ENCODE results near the gene PAK2.

Gene PAK2

DNA sequence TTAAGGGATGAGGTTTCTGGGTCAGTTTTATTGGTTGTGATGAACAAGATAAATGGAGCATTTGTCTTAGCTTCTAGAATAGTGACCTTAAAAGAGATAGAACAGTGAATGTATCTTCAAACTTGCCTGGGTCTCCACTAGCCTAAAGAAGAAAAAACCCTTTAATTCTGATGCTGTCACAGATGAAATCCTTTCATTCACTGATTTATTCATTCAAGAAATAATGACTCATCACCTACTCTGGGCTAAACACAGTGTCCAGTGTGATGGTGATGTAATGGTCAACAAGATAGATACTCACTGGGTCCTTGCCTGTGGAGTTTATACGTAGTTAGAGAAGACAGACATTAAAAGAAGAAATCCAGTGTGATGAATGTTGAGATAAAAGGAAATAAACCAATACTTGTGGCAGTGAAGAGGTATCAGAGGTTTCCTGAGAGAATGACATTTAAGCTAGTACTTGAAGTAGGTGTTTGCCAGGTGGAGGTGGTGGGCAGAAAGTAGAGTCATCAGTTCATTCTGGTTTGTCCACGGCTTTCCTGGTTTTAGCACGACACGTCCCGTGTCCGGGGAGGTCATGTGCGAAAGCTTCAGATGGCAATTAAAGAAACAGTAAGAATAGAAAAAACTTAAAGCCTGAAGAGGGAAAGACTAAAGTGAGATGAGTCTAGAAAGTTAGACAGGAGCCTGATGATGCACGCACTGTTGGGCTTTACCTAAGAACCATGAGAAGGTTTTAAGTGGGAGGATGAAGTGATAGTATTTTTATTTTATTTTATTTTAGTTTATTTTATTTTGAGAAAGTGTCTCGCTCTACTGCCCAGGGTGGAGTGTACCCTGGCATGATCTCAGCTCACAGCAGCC, 18.5 kb downstream of the PAK2 start:
- Histone ChIP-seq H3K4me3 (ENCODE audit: low read depth, low read length) (no peak overlapping the region), H3K4me1 (ENCODE audit: control insufficient read depth, insufficient read depth, low read length, unreplicated experiment) (peaks cover 18% of the 10 kb centered on the region), H3K79me2 (ENCODE audit: control insufficient read depth, insufficient read depth, low read length, unreplicated experiment) (peaks cover 70% of the 10 kb centered on the region), H3K27ac (ENCODE audit: low read depth, low read length) (peak overlapping the region; percentile 11; the same call in 1 of the 2 replicates), H3K27me3 (ENCODE audit: insufficient read depth, low read length) (no peaks in the 10 kb centered on the region), H2AFZ (ENCODE audit: low read length, unreplicated experiment) (no peak overlapping the region), H3K36me3 (ENCODE audit: insufficient read depth, low read length) (peaks cover 33% of the 10 kb centered on the region)

DNA sequence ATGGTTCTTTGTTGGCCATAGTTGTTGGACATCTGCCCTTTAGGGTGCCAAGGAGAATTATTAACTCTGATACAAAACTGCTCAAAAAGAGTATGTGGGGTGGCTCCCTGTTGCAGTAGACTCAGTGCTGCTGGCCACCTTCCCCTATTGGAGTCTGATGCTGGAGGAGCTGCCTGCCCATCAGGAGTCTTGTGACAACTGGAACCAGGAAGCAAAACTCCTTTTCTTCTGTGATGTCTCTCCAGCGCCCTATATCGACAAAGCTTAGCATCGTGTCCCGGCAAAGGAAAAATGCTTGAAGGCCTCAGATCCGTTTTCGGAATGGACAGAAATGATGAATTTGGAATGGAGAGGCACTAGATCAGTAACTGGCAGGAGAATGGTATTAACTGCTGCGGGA, 23.5 kb downstream of the PAK2 start:
- Histone ChIP-seq H2AFZ (ENCODE audit: low read length, unreplicated experiment) (no peak overlapping the region), H3K79me2 (ENCODE audit: control insufficient read depth, insufficient read depth, low read length, unreplicated experiment) (peaks cover 55% of the 10 kb centered on the region), H3K4me3 (ENCODE audit: low read depth, low read length) (no peak overlapping the region), H3K36me3 (ENCODE audit: insufficient read depth, low read length) (peaks cover 5% of the 10 kb centered on the region; the same call in 1 of the 2 replicates), H3K27me3 (ENCODE audit: insufficient read depth, low read length) (no peaks in the 10 kb centered on the region), H3K27ac (ENCODE audit: low read depth, low read length) (no peak overlapping the region), H3K4me1 (ENCODE audit: control insufficient read depth, insufficient read depth, low read length, unreplicated experiment) (peaks cover 1% of the 10 kb centered on the region)

GRCh38 chr3:196765454-196765853, 25.8 kb downstream of the PAK2 start:
- Histone ChIP-seq H3K4me1 (ENCODE audit: control insufficient read depth, insufficient read depth, low read length, unreplicated experiment) (no peaks in the 10 kb centered on the region), H3K27me3 (ENCODE audit: insufficient read depth, low read length) (no peaks in the 10 kb centered on the region), H3K79me2 (ENCODE audit: control insufficient read depth, insufficient read depth, low read length, unreplicated experiment) (peaks cover 51% of the 10 kb centered on the region), H2AFZ (ENCODE audit: low read length, unreplicated experiment) (no peak overlapping the region), H3K36me3 (ENCODE audit: insufficient read depth, low read length) (peaks cover 6% of the 10 kb centered on the region; the same call in 1 of the 2 replicates), H3K4me3 (ENCODE audit: low read depth, low read length) (no peak overlapping the region), H3K27ac (ENCODE audit: low read depth, low read length) (no peak overlapping the region)

GRCh38 chr3:196771067-196771466, 31.4 kb downstream of the PAK2 start:
- no peak overlapping the region for H3K4me3 ChIP-seq (ENCODE audit: low read depth, low read length)
- 0 out of 2 replicates have a peak, but pooled peaks cover 9% of the 10 kb centered on the region for H3K36me3 ChIP-seq (ENCODE audit: insufficient read depth, low read length)
- no peak overlapping the region for H3K27ac ChIP-seq (ENCODE audit: low read depth, low read length)
- H3K4me1 ChIP-seq (ENCODE audit: control insufficient read depth, insufficient read depth, low read length, unreplicated experiment): peaks cover 21% of the 10 kb centered on the region
- H3K27me3 ChIP-seq (ENCODE audit: insufficient read depth, low read length): no peaks in the 10 kb centered on the region
- peaks cover 81% of the 10 kb centered on the region for H3K79me2 ChIP-seq (ENCODE audit: control insufficient read depth, insufficient read depth, low read length, unreplicated experiment)
- no peak overlapping the region for H2AFZ ChIP-seq (ENCODE audit: low read length, unreplicated experiment)

DNA sequence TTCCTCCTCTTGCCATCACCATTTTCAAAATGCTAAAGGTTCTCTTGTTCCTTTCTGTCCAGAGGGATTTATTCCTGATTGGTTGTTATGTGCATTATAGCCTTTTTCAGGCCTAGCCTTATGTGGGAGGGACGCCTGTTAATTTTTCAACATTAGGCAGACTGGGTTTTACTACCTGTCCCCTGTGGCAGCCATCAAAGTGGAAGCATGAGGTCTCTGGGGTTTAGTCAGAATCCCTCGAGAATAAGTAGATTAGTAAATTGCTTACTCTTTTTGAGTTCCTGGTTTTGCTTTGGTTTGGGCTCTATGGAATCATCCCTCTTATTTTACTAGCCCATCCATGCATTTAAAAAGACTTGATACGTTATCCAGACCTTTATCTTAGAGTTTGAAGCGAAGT, 32.4 kb downstream of the PAK2 start:
- Histone ChIP-seq H3K27ac (ENCODE audit: low read depth, low read length) (no peak overlapping the region), H3K27me3 (ENCODE audit: insufficient read depth, low read length) (no peaks in the 10 kb centered on the region), H3K4me3 (ENCODE audit: low read depth, low read length) (no peak overlapping the region), H2AFZ (ENCODE audit: low read length, unreplicated experiment) (no peak overlapping the region), H3K36me3 (ENCODE audit: insufficient read depth, low read length) (0 out of 2 replicates have a peak, but pooled peaks cover 12% of the 10 kb centered on the region), H3K4me1 (ENCODE audit: control insufficient read depth, insufficient read depth, low read length, unreplicated experiment) (peaks cover 21% of the 10 kb centered on the region), H3K79me2 (ENCODE audit: control insufficient read depth, insufficient read depth, low read length, unreplicated experiment) (peaks cover 82% of the 10 kb centered on the region)

DNA sequence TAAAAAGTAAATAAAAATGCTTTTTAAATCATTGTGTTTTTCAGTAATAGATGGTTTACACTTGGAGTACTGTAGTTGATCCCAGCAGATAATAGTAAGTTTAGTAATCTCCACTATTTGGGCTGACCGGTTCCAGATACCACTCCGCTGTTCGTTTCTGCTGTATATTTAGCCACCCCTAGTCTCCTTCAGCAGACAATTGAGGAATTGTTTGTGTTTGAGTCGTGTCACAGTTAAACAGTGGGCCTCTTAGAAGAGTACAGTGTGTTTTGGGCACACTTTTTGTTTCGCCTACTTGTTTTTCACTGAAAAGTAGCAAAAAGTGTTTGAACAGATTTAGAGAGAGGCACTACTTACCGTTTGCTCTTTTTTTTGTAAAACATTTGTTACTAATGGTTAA, 33.2 kb downstream of the PAK2 start:
- no peak overlapping the region for H3K27ac ChIP-seq (ENCODE audit: low read depth, low read length)
- H3K79me2 ChIP-seq (ENCODE audit: control insufficient read depth, insufficient read depth, low read length, unreplicated experiment): peaks cover 80% of the 10 kb centered on the region
- H2AFZ ChIP-seq (ENCODE audit: low read length, unreplicated experiment): no peak overlapping the region
- 0 out of 2 replicates have a peak, but pooled peaks cover 12% of the 10 kb centered on the region for H3K36me3 ChIP-seq (ENCODE audit: insufficient read depth, low read length)
- H3K4me1 ChIP-seq (ENCODE audit: control insufficient read depth, insufficient read depth, low read length, unreplicated experiment): peaks cover 22% of the 10 kb centered on the region
- H3K27me3 ChIP-seq (ENCODE audit: insufficient read depth, low read length): no peaks in the 10 kb centered on the region
- no peak overlapping the region for H3K4me3 ChIP-seq (ENCODE audit: low read depth, low read length)

GRCh38 chr3:196774191-196774820, 34.6 kb downstream of the PAK2 start:
- Histone ChIP-seq H3K4me3 (ENCODE audit: low read depth, low read length) (no peak overlapping the region), H2AFZ (ENCODE audit: low read length, unreplicated experiment) (no peak overlapping the region), H3K27ac (ENCODE audit: low read depth, low read length) (peak overlapping the region; percentile 41), H3K79me2 (ENCODE audit: control insufficient read depth, insufficient read depth, low read length, unreplicated experiment) (peaks cover 85% of the 10 kb centered on the region), H3K27me3 (ENCODE audit: insufficient read depth, low read length) (no peaks in the 10 kb centered on the region), H3K4me1 (ENCODE audit: control insufficient read depth, insufficient read depth, low read length, unreplicated experiment) (peaks cover 36% of the 10 kb centered on the region), H3K36me3 (ENCODE audit: insufficient read depth, low read length) (0 out of 2 replicates have a peak, but pooled peaks cover 9% of the 10 kb centered on the region)

GRCh38 chr3:196774848-196775422, 35.3 kb downstream of the PAK2 start:
- Histone ChIP-seq H3K36me3 (ENCODE audit: insufficient read depth, low read length) (peaks cover 14% of the 10 kb centered on the region; the same call in 1 of the 2 replicates), H3K79me2 (ENCODE audit: control insufficient read depth, insufficient read depth, low read length, unreplicated experiment) (peaks cover 87% of the 10 kb centered on the region), H3K4me3 (ENCODE audit: low read depth, low read length) (no peak overlapping the region), H2AFZ (ENCODE audit: low read length, unreplicated experiment) (no peak overlapping the region), H3K4me1 (ENCODE audit: control insufficient read depth, insufficient read depth, low read length, unreplicated experiment) (peaks cover 37% of the 10 kb centered on the region), H3K27ac (ENCODE audit: low read depth, low read length) (peak overlapping the region; percentile 41; the same call in 1 of the 2 replicates), H3K27me3 (ENCODE audit: insufficient read depth, low read length) (no peaks in the 10 kb centered on the region)

DNA sequence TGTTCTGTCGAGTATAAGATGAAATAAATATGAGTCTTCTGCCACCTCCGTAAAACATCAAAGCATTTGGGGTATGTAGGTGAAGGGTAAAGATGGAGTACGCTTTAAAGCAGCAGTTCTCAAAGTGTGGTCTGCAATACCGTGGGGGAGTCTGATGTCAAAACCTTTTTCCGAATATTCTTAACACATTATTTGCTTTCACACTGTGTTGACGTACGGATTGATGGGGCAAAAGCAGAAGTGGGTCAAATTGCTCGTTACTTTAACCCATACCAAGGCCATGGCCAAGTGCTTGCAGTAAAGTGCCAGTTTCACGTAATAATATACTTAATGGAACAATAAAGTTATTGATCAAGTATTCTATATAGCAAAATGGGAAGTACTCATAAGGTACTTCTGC, 36.3 kb downstream of the PAK2 start:
- Histone ChIP-seq H3K27ac (ENCODE audit: low read depth, low read length) (no peak overlapping the region), H3K27me3 (ENCODE audit: insufficient read depth, low read length) (no peaks in the 10 kb centered on the region), H3K4me1 (ENCODE audit: control insufficient read depth, insufficient read depth, low read length, unreplicated experiment) (peaks cover 37% of the 10 kb centered on the region), H3K36me3 (ENCODE audit: insufficient read depth, low read length) (peaks cover 20% of the 10 kb centered on the region), H3K79me2 (ENCODE audit: control insufficient read depth, insufficient read depth, low read length, unreplicated experiment) (peaks cover 89% of the 10 kb centered on the region), H2AFZ (ENCODE audit: low read length, unreplicated experiment) (no peak overlapping the region), H3K4me3 (ENCODE audit: low read depth, low read length) (no peak overlapping the region)

DNA sequence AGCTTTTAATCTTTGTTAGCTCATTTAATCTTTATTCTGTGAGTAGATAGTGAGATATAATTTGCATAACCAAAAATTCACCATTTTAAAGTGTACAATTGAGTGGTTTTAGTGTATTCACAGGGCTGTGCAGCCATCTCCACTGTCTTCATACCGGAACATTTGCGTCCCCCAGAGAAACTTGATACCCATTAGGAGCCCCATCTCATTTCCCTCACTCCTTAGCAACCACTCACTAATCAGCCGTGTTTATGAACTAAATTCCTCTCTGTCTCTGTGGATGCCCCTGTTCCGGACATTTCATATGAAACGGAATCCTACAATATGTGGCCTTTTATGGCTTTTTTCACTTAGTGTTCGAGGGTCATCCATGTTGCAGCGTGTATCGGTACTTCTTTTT, 38.2 kb downstream of the PAK2 start:
- H3K36me3 ChIP-seq (ENCODE audit: insufficient read depth, low read length): peaks cover 24% of the 10 kb centered on the region
- peak overlapping the region; percentile 24; the same call in 1 of the 2 replicates for H3K27ac ChIP-seq (ENCODE audit: low read depth, low read length)
- no peaks in the 10 kb centered on the region for H3K27me3 ChIP-seq (ENCODE audit: insufficient read depth, low read length)
- no peak overlapping the region for H2AFZ ChIP-seq (ENCODE audit: low read length, unreplicated experiment)
- H3K4me3 ChIP-seq (ENCODE audit: low read depth, low read length): no peak overlapping the region
- peaks cover 28% of the 10 kb centered on the region for H3K4me1 ChIP-seq (ENCODE audit: control insufficient read depth, insufficient read depth, low read length, unreplicated experiment)
- H3K79me2 ChIP-seq (ENCODE audit: control insufficient read depth, insufficient read depth, low read length, unreplicated experiment): peaks cover 86% of the 10 kb centered on the region
